HepG2 (cell line): ENCODE measurements around the gene RAPGEF5. TPM values are rescaled to one million over a fixed set of nuclear protein-coding genes. Genes with fewer than 3 reads are reported as not detected.

ENCODE experiments used
- ATAC-seq: fragments of 200-7000 bp; cut with Tn5 transposase; 3 replicates; pipeline ENCODE4 v1.9.1; 2020; ENCODE audit warnings: mild to moderate bottlenecking, moderate library complexity
- BruUV-seq: library from RNA; stranded (reverse); fragments of 400-500 nt; replicated peaks from 2 replicates; lab custom pipeline; 2021; lab: Mats Ljungman, UMichigan
- CTCF ChIA-PET: fragments of 300-600 bp; formaldehyde crosslinking; extraction: SDS; loops from one replicate; lab custom pipeline; 2021; ENCODE audit warnings: low total read pairs, inconsistent platforms, low intra/inter-chr PET ratio; lab: Yijun Ruan, JAX
- POLR2A ChIA-PET: fragments of 350-600 bp; sonication (Branson Sonifier 250); formaldehyde crosslinking; loops from one replicate; lab custom pipeline; 2020; ENCODE audit warnings: antibody characterized with exemption, inconsistent platforms; lab: Yijun Ruan, JAX
- DNase-seq: peaks from one replicate; pipeline ENCODE4 v3.0.0-alpha.2; 2015; ENCODE audit warnings: low spot score
- FAIRE-seq: peaks from 3 replicates; lab custom pipeline; 2011; peaks lifted over from hg19 to GRCh38; lab: Jason Lieb, UNC
- H2AFZ ChIP-seq: one replicate; pipeline ENCODE4 v1.6.1; 2011; ENCODE audit warnings: low read length, inconsistent platforms
- H3K27ac ChIP-seq: fragments of 300-600 bp; 3 replicates; pipeline ENCODE4 v1.8.0; 2011; ENCODE audit warnings: mixed run types, mild to moderate bottlenecking, mixed read lengths, low read length, inconsistent platforms; ENCODE audit not compliant: insufficient read depth; ENCODE audit errors: extremely low read length
- H3K27me3 ChIP-seq, 2 experiments: fragments of 200-600 bp in 1 of 2; 2 replicates in 1 of 2; 3 replicates in 1 of 2; pipeline versions ENCODE4 v1.6.0 to v1.8.0; 2011; ENCODE audit warnings: low read length in 2 of 2, mild to moderate bottlenecking in 2 of 2, moderate library complexity in 2 of 2, inconsistent platforms in 1 of 2; ENCODE audit not compliant: insufficient read depth in 2 of 2, control insufficient read depth in 1 of 2
- H3K36me3 ChIP-seq, 2 experiments: fragments of 200-600 bp in 1 of 2; replicated peaks in 1 of 2; 2 replicates in 1 of 2; 3 replicates in 1 of 2; pipeline versions ENCODE4 v1.5.1 to v1.8.0; 2011; ENCODE audit warnings: low read length in 2 of 2, inconsistent platforms in 1 of 2; ENCODE audit not compliant: insufficient read depth in 2 of 2, control insufficient read depth in 1 of 2
- H3K4me1 ChIP-seq: 2 replicates; pipeline ENCODE4 v1.5.1; 2012; ENCODE audit warnings: low read length, inconsistent platforms; ENCODE audit not compliant: insufficient read depth
- H3K4me2 ChIP-seq: 2 replicates; pipeline ENCODE4 v1.6.0; 2011; ENCODE audit warnings: low read depth, low read length, inconsistent platforms
- H3K4me3 ChIP-seq, 3 experiments: fragments of 200-600 bp in 1 of 3; sonication (generic), shearing (Covaris generic) in 1 of 3; replicated peaks in 1 of 3; 2 replicates each; pipeline ENCODE4 v1.5.1; 2011 to 2016; ENCODE audit warnings: low read length in 3 of 3, inconsistent platforms in 2 of 3, low read depth in 2 of 3, mild to moderate bottlenecking in 2 of 3, control low read depth in 1 of 3, mixed read lengths in 1 of 3; ENCODE audit not compliant: insufficient read depth in 1 of 3
- H3K79me2 ChIP-seq: one replicate; pipeline ENCODE4 v1.6.1; 2011; ENCODE audit warnings: low read length, inconsistent platforms; ENCODE audit not compliant: insufficient read depth
- H3K9ac ChIP-seq: 2 replicates; pipeline ENCODE4 v1.6.0; 2011; ENCODE audit warnings: mild to moderate bottlenecking, low read depth, low read length, inconsistent platforms; ENCODE audit not compliant: insufficient read depth
- H3K9me3 ChIP-seq: 2 replicates; pipeline ENCODE4 v1.5.1; 2012; ENCODE audit warnings: mild to moderate bottlenecking, low read length
- H4K20me1 ChIP-seq: 2 replicates; pipeline ENCODE4 v1.6.0; 2011; ENCODE audit warnings: inconsistent platforms, mild to moderate bottlenecking, low read length, moderate library complexity; ENCODE audit not compliant: insufficient read depth
- ATM ChIP-seq: fragments of 450-650 bp; IDR thresholded peaks from 2 replicates; pipeline ENCODE4 v1.7.1; 2017; ENCODE audit warnings: mild to moderate bottlenecking, borderline replicate concordance
- CREB3 ChIP-seq: sonication (generic); formaldehyde crosslinking; IDR thresholded peaks from 2 replicates; pipeline ENCODE4 v1.5.0; 2020; ENCODE audit warnings: missing genetic modification reagents
- GTF2F1 ChIP-seq: fragments of 150-350 bp; IDR thresholded peaks from 2 replicates; pipeline ENCODE4 v1.6.1; 2014; ENCODE audit warnings: low read length
- NR2F6 ChIP-seq, 2 experiments: IDR thresholded peaks; 2 replicates each; pipeline ENCODE4 v1.6.1; 2016; ENCODE audit warnings: antibody characterized with exemption in 1 of 2, mild to moderate bottlenecking in 1 of 2
- PHB2 ChIP-seq: fragments of 450-650 bp; IDR thresholded peaks from 2 replicates; pipeline ENCODE4 v1.6.1; 2018; ENCODE audit not compliant: partially characterized antibody
- RBM39 ChIP-seq: fragments of 200-400 bp; formaldehyde crosslinking; IDR thresholded peaks from one replicate; pipeline ENCODE4 v1.6.1; 2018; ENCODE audit warnings: antibody characterized with exemption, mild to moderate bottlenecking, low read depth, low read length; ENCODE audit not compliant: poor library complexity, severe bottlenecking
- RCOR2 ChIP-seq: IDR thresholded peaks from 2 replicates; pipeline ENCODE4 v1.6.1; 2016; ENCODE audit warnings: missing biosample characterization, missing genetic modification reagents
- YY1 ChIP-seq: IDR thresholded peaks from 2 replicates; pipeline ENCODE4 v1.6.1; 2011; ENCODE audit warnings: low read length, low read depth, moderate library complexity, mild to moderate bottlenecking; ENCODE audit not compliant: insufficient read depth, insufficient replicate concordance
- ZBTB14 ChIP-seq: sonication (generic); formaldehyde crosslinking; IDR thresholded peaks from 2 replicates; pipeline ENCODE4 v1.4.0; 2020; ENCODE audit warnings: missing genetic modification reagents
- ZNF205 ChIP-seq: IDR thresholded peaks from 2 replicates; pipeline ENCODE4 v1.6.1; 2018; ENCODE audit warnings: missing biosample characterization, missing genetic modification reagents
- ZNF597 ChIP-seq: sonication (generic); formaldehyde crosslinking; IDR thresholded peaks from 2 replicates; pipeline ENCODE4 v1.5.0; 2020; ENCODE audit warnings: missing genetic modification reagents
- ZNF616 ChIP-seq: sonication (generic); formaldehyde crosslinking; IDR thresholded peaks from 2 replicates; pipeline ENCODE4 v1.5.0; 2020; ENCODE audit warnings: low read depth, mild to moderate bottlenecking, missing genetic modification reagents
- ZNF619 ChIP-seq: sonication (generic); formaldehyde crosslinking; IDR thresholded peaks from 2 replicates; pipeline ENCODE4 v1.4.0; 2020; ENCODE audit warnings: mild to moderate bottlenecking, missing genetic modification reagents
- ZNF740 ChIP-seq: sonication (generic); formaldehyde crosslinking; IDR thresholded peaks from 2 replicates; pipeline ENCODE4 v1.4.0; 2020; ENCODE audit warnings: missing genetic modification reagents
- ZNF75D ChIP-seq: sonication (generic); formaldehyde crosslinking; IDR thresholded peaks from 2 replicates; pipeline ENCODE4 v1.8.1; 2023; ENCODE audit warnings: missing genetic modification reagents, mild to moderate bottlenecking, borderline replicate concordance
- ZSCAN31 ChIP-seq: sonication (generic); formaldehyde crosslinking; IDR thresholded peaks from 2 replicates; pipeline ENCODE4 v1.5.0; 2020; ENCODE audit warnings: low read depth, mild to moderate bottlenecking, missing genetic modification reagents
- WGBS: methylation state at CpG from one replicate; pipeline ENCODE4 v1.1.6; 2017; ENCODE audit warnings: low lambda C conversion rate; 5-methylcytosine and 5-hydroxymethylcytosine counted together
- in situ Hi-C: cut with HindIII; loops from 2 replicates; pipeline ENCODE4 v1.10.0; 2017; ENCODE audit warnings: low pct_unique_long_range_greater_than_20kb; ENCODE audit not compliant: extremely low pct_ligation_motif_present
- intact Hi-C: fragments of 100-400 bp; cut with micrococcal nuclease; formaldehyde crosslinking; loops from one replicate; pipeline ENCODE4 v1.10.0; 2022; ENCODE audit not compliant: unreplicated experiment
- polyA plus RNA-seq, 8 experiments: library from polyadenylated mRNA; depleted of rRNA in 3 of 8; stranded (reverse) in 7 of 8; unstranded in 1 of 8; fragments of >200 nt; fragmentation: Illumina TruSeq in 4 of 8; extraction: Trizol in 4 of 8; gene quantifications; 2 replicates each; pipeline versions ENCODE4 v1.2.1 to v1.2.3, GENCODE V29; 2011 to 2016; ENCODE audit warnings: low read depth in 4 of 8, missing spikeins in 1 of 8, mixed read lengths in 1 of 8; ENCODE audit not compliant: insufficient read depth in 1 of 8
- total RNA-seq, 5 experiments: library from RNA; depleted of rRNA; stranded (reverse); fragments of >200 nt; fragmentation: Illumina TruSeq; extraction: Trizol; gene quantifications; 2 replicates each; pipeline ENCODE4 v1.2.3, GENCODE V29; 2016; ENCODE audit warnings: low read depth in 1 of 5

The RAPGEF5 gene
- total and polyA plus RNA-seq, 2 of the 13 experiments (the other 11 are each of a cell fraction or from before 2014, with no cell fraction given) = 17.1 to 23.4 TPM

GRCh38 chr7:22386865-22387264 is 29.9 kb upstream of the RAPGEF5 start:
- ChIA-PET CTCF (no interaction called here), POLR2A (no interaction called here)
- Histone ChIP-seq H3K4me1 (peaks cover 39% of the 10 kb centered on the region), H3K4me3 (no peak overlapping the region), H3K9ac (no peak overlapping the region), H3K79me2 (no peaks in the 10 kb centered on the region), H3K9me3 (no peaks in the 10 kb centered on the region), H3K27ac (no peak overlapping the region), H2AFZ (no peak overlapping the region), H4K20me1 (no peaks in the 10 kb centered on the region), H3K36me3 (no peaks in the 10 kb centered on the region), H3K27me3 (no peaks in the 10 kb centered on the region), H3K4me2 (no peak overlapping the region)
- no TSS peak for BruUV-seq
- in situ Hi-C loops (no loop called here), intact Hi-C loops (no loop called here)
- ATAC-seq (no peak), FAIRE-seq (no peak), DNase-seq (no peak)
- no peak for TF ChIP-seq ZNF619 (CRISPR knock-in tag)
- TF ChIP-seq GTF2F1 = no peak
- no peak for TF ChIP-seq ZNF740 (CRISPR knock-in tag)
- TF ChIP-seq RBM39 = no peak
- TF ChIP-seq RCOR2 (CRISPR knock-in tag) = no peak
- no peak for TF ChIP-seq ZNF205
- 53% methylated on average over 1 of the region's 1 CpG for WGBS

GRCh38 chr7:22386206-22386858 is 29.4 kb upstream of the RAPGEF5 start:
- FAIRE-seq (no peak), DNase-seq (no peak), ATAC-seq (no peak)
- Histone ChIP-seq H3K79me2 (no peaks in the 10 kb centered on the region), H3K9ac (no peak overlapping the region), H3K27me3 (no peaks in the 10 kb centered on the region), H3K4me3 (no peak overlapping the region), H3K9me3 (no peaks in the 10 kb centered on the region), H2AFZ (no peak overlapping the region), H3K4me1 (peaks cover 37% of the 10 kb centered on the region), H3K36me3 (no peaks in the 10 kb centered on the region), H3K27ac (no peak overlapping the region), H3K4me2 (no peak overlapping the region), H4K20me1 (no peaks in the 10 kb centered on the region)
- ChIA-PET POLR2A (no interaction called here), CTCF (no interaction called here)
- intact Hi-C loops = no loop called here
- in situ Hi-C loops = no loop called here
- no TSS peak for BruUV-seq
- WGBS = 97% methylated on average over 2 of the region's 2 CpGs
- no peak for TF ChIP-seq YY1
- no peak for TF ChIP-seq PHB2
- no peak for TF ChIP-seq ZSCAN31 (CRISPR knock-in tag)
- TF ChIP-seq NR2F6 (IDR thresholded peaks at IDR 0.05) = no peak
- TF ChIP-seq NR2F6 (CRISPR knock-in tag; IDR thresholded peaks at IDR 0.05) = no peak
- no peak for TF ChIP-seq ZNF616 (CRISPR knock-in tag)
- TF ChIP-seq ZNF597 (CRISPR knock-in tag) = no peak
- TF ChIP-seq ZBTB14 (CRISPR knock-in tag) = no peak
- TF ChIP-seq ZNF75D (CRISPR knock-in tag) = no peak
- TF ChIP-seq CREB3 = no peak
- TF ChIP-seq ATM = no peak
